Uterus (tissue), 4 donors: ENCODE results near the gene PRUNE2. TPM values are rescaled to one million over a fixed set of nuclear protein-coding genes. Genes with fewer than 3 reads are reported as not detected.

ENCODE experiments used
- DNase-seq, 2 donors: peaks; one replicate each; pipeline ENCODE4 v3.0.0-alpha.2; 2019 to 2020
- H3K27ac ChIP-seq, 2 donors: fragments of 200-600 bp; sonication (generic); 1 replicate in 1 of 2; 2 replicates in 1 of 2; pipeline ENCODE4 v1.5.1; 2016 to 2018
- H3K27me3 ChIP-seq, 2 donors: fragments of 200-600 bp; sonication (generic); one replicate each; pipeline ENCODE4 v1.5.1; 2018 to 2019; ENCODE audit warnings: control low read depth in 1 of 2
- H3K36me3 ChIP-seq, 2 donors: fragments of 200-600 bp; sonication (generic); one replicate each; pipeline ENCODE4 v1.5.1; 2019; ENCODE audit warnings: control low read depth in 1 of 2
- H3K4me1 ChIP-seq, 2 donors: fragments of 200-600 bp; sonication (generic); one replicate each; pipeline ENCODE4 v1.5.1; 2018 to 2019; ENCODE audit warnings: control low read depth in 1 of 2
- H3K4me3 ChIP-seq, 2 donors: fragments of 200-600 bp; sonication (generic); 1 replicate in 1 of 2; 2 replicates in 1 of 2; pipeline ENCODE4 v1.5.1; 2018 to 2019; ENCODE audit warnings: mild to moderate bottlenecking in 1 of 2
- H3K9me3 ChIP-seq, 2 donors: fragments of 200-600 bp; sonication (generic); one replicate each; pipeline ENCODE4 v1.5.1; 2019; ENCODE audit warnings: control low read depth in 1 of 2
- POLR2A ChIP-seq, 2 donors: fragments of 450-650 bp; IDR thresholded peaks; one replicate each; pipeline ENCODE4 v1.6.1; 2016; ENCODE audit warnings: antibody characterized with exemption in 2 of 2, mild to moderate bottlenecking in 1 of 2, moderate library complexity in 1 of 2
- intact Hi-C: fragments of 100-400 bp; cut with DNase I; formaldehyde crosslinking; loops from one replicate; pipeline ENCODE4 v1.15.1; 2023; ENCODE audit warnings: low total_unique reads
- total RNA-seq, 4 donors: library from RNA; depleted of rRNA in 3 of 4; stranded (reverse); fragments of >200 nt in 3 of 4; gene quantifications; one replicate each; pipeline versions ENCODE4 v1.1.0 to v1.2.4, GENCODE V29; 2014 to 2023
- TF ChIP-seq, protein P1 (sequence below), 4 experiments: fragments of 200-600 bp in 2 of 4; fragments of 450-650 bp in 2 of 4; sonication (generic) in 2 of 4; IDR thresholded peaks; one replicate each; pipeline ENCODE4 v1.5.1; 2016 to 2019; ENCODE audit warnings: antibody characterized with exemption in 4 of 4, mild to moderate bottlenecking in 2 of 4, moderate library complexity in 1 of 4
- donor health status: DM: yes; HTN: yes; CAD: no.

PRUNE2 gene
- total RNA-seq, 4 donors from 2014 or later, result 51.4 to 187 (median 97.1) TPM

DNA sequence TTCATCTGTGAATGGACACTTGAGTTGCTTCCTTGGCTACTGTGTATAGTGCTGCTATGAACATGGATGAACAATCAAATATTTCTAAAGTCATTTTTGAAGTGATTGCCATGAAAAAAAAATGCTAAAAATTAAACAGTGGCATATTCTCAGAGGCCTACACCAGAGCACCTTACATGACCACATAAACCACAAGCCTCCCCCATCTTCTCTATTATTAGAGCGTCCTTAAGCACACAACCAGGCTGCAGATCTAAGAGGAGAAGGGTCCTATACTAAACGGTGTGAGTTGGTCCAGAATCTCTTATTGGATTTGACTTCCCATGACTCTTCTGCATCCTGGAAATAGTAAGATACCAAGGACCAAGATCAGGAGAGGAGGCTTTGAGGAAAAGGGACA, 107.4 kb downstream of the PRUNE2 start:
- no peaks in the 10 kb centered on the region for H3K27me3 ChIP-seq
- H3K4me1 ChIP-seq, result no peaks in the 10 kb centered on the region
- H3K9me3 ChIP-seq, result no peaks in the 10 kb centered on the region
- intact Hi-C loops, result no loop called here
- no peaks in the 10 kb centered on the region for H3K36me3 ChIP-seq
- H3K4me3 ChIP-seq, result no peak overlapping the region
- no peak for TF ChIP-seq POLR2A (IDR thresholded peaks at IDR 0.05)
- TF ChIP-seq, protein P1, sequence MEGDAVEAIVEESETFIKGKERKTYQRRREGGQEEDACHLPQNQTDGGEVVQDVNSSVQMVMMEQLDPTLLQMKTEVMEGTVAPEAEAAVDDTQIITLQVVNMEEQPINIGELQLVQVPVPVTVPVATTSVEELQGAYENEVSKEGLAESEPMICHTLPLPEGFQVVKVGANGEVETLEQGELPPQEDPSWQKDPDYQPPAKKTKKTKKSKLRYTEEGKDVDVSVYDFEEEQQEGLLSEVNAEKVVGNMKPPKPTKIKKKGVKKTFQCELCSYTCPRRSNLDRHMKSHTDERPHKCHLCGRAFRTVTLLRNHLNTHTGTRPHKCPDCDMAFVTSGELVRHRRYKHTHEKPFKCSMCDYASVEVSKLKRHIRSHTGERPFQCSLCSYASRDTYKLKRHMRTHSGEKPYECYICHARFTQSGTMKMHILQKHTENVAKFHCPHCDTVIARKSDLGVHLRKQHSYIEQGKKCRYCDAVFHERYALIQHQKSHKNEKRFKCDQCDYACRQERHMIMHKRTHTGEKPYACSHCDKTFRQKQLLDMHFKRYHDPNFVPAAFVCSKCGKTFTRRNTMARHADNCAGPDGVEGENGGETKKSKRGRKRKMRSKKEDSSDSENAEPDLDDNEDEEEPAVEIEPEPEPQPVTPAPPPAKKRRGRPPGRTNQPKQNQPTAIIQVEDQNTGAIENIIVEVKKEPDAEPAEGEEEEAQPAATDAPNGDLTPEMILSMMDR (IDR thresholded peaks at IDR 0.05), result no peak
- H3K27ac ChIP-seq, result no peak overlapping the region
- DNase-seq, result no peak

DNA sequence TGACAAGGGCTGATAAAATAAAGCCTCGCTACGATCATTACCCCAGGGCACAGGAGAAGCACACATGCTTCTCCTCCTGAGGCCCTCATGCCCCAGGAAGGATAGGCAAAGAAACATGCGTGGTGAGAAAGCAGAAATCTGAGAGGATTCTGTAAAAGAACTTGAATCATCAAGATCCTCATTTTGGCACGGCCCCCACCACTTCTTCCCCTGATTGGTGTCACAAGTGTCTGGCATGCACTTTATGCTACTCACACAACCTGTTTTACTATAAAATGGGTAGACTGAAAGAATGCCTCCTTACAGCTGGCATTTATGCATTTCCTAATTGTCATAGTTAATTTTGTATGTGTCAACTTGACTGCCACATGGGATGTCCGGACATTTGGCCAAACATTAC, 109.6 kb downstream of the PRUNE2 start:
- TF ChIP-seq POLR2A (IDR thresholded peaks at IDR 0.05), result no peak
- TF ChIP-seq, protein P1 (IDR thresholded peaks at IDR 0.05), result no peak
- H3K27ac ChIP-seq, result no peak overlapping the region
- no peaks in the 10 kb centered on the region for H3K4me1 ChIP-seq
- no peak for DNase-seq
- no peaks in the 10 kb centered on the region for H3K9me3 ChIP-seq
- intact Hi-C loops, result no loop called here
- H3K36me3 ChIP-seq, result no peaks in the 10 kb centered on the region
- H3K4me3 ChIP-seq, result no peak overlapping the region
- H3K27me3 ChIP-seq, result no peaks in the 10 kb centered on the region

DNA sequence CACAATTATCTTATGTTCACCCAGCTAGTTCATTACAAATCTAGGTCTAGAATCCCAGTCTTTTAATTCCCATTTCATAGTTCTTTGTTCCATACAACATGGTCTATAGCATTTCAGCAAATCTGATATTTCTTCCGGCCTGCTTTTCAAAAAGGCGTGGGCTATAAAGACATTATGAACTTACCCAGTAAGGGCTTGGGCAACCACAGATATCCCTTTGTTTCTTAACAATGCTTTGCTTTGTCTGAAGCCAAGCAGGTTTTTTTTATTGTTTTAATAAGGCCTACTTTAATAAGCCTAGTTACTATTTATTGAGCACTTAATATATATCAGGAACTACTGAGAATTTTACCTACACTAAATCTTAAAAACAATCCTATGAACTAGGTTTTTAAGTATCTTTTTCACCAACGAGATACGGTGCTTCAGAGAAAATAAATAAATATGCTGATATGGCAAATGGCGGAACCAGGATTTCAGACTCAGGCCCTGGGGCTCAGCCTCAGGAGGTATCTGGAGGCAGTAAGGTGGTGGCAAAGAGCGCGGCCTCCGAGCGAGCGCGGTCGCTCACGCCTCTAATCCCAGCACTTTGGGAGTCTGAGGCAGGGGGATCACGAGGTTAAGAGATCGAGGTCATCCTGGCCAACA, 112.0 kb downstream of the PRUNE2 start:
- Histone ChIP-seq H3K9me3 (no peaks in the 10 kb centered on the region), H3K27me3 (no peaks in the 10 kb centered on the region), H3K27ac (no peak overlapping the region), H3K4me1 (no peaks in the 10 kb centered on the region), H3K4me3 (no peak overlapping the region), H3K36me3 (no peaks in the 10 kb centered on the region)
- TF ChIP-seq, protein P1 (IDR thresholded peaks at IDR 0.05), result no peak
- TF ChIP-seq POLR2A (IDR thresholded peaks at IDR 0.05), result no peak
- no peak for DNase-seq
- intact Hi-C loops, result no loop called here

DNA sequence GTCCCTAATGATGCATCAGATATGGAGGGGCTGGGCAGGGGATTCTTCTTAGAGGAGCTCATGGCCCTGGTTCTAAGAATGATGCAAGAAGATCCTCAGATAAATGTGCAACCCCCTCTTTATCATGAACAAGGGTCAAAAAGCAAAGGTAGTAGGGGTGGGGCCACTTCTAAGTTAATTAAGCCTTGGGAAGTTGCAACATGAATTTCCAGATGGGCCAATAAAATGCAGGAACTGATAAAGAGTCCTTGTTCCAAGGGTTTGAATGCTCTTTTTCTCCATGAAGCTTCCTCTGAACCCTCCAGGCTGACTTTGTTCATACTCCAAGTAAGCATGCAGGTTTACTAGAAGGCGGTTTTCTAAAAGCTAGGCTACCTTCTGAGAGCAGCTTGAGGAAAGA, 116.1 kb downstream of the PRUNE2 start:
- H3K27ac ChIP-seq, result no peak overlapping the region
- H3K4me3 ChIP-seq, result no peak overlapping the region
- TF ChIP-seq POLR2A (IDR thresholded peaks at IDR 0.05), result no peak
- TF ChIP-seq, protein P1 (IDR thresholded peaks at IDR 0.05), result no peak
- no peak for DNase-seq
- H3K27me3 ChIP-seq, result no peaks in the 10 kb centered on the region
- H3K9me3 ChIP-seq, result no peaks in the 10 kb centered on the region
- H3K36me3 ChIP-seq, result no peaks in the 10 kb centered on the region
- intact Hi-C loops, result no loop called here
- no peaks in the 10 kb centered on the region for H3K4me1 ChIP-seq

DNA sequence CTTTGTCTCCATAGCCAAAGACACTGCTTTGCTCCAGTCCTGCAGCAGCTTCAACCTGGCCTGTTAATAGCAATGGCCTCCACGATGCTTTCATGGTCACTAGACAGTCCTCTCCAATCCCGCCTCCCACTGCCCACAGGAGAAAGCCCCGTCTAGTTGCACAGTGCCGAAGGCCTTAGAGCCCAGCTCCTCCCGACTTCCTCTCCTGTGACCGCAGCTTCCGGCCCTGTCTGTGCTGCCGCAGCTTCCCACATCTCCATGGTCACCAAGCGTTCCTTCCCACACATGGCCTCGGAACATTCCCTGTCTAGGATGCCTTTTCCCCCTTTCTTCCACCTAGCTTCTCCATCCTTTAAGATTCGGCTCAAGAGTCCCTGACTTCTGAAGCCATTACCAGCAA, 118.2 kb downstream of the PRUNE2 start:
- H3K36me3 ChIP-seq, result no peaks in the 10 kb centered on the region
- H3K4me3 ChIP-seq, result no peak overlapping the region
- H3K27ac ChIP-seq, result no peak overlapping the region
- H3K9me3 ChIP-seq, result no peaks in the 10 kb centered on the region
- intact Hi-C loops, result no loop called here
- H3K27me3 ChIP-seq, result no peaks in the 10 kb centered on the region
- no peaks in the 10 kb centered on the region for H3K4me1 ChIP-seq
- DNase-seq, result no peak
- no peak for TF ChIP-seq POLR2A (IDR thresholded peaks at IDR 0.05)
- TF ChIP-seq, protein P1 (IDR thresholded peaks at IDR 0.05), result no peak
